HUDEP-2 (cell line): ENCODE data around the gene APOM.

Source experiments
- DNase-seq, 76 experiments: peaks; one replicate each; lab custom pipeline; 2025; ENCODE audit not compliant: unreplicated experiment in 76 of 76; lab: John Stamatoyannopoulos, UW

APOM gene

GRCh38 chr6:31654574-31655348 is 933 bp upstream of the APOM start:
- no peak for DNase-seq

DNA sequence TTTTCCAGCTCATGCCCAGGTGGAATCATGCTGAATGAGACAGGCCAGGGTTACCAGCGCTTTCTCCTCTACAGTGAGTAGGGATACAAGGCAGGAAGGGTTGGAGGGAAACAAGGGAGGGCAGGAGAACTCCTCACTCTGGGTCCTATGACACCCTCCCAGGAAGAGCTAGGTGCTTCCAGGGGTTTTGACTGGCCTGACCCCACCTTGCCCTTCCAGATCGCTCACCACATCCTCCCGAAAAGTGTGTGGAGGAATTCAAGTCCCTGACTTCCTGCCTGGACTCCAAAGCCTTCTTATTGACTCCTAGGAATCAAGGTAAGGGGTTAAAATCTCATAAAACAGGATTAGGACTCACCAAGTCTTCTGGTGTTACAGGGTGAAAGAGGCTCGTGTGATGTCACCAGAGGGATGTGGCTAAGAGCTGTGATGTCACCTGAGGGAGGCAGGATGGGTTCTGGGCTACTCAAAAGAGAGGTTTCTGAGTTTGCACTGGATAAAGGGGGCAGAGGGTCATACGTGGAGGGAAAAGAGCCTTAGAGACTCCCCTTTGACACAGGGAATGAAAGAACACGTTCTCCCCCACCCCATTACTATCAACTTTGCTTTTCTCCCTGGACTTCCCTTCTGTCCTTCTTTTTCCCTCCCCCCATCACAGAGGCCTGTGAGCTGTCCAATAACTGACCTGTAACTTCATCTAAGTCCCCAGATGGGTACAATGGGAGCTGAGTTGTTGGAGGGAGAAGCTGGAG is 1.9 kb downstream of the APOM start:
- DNase-seq, result no peak

DNA sequence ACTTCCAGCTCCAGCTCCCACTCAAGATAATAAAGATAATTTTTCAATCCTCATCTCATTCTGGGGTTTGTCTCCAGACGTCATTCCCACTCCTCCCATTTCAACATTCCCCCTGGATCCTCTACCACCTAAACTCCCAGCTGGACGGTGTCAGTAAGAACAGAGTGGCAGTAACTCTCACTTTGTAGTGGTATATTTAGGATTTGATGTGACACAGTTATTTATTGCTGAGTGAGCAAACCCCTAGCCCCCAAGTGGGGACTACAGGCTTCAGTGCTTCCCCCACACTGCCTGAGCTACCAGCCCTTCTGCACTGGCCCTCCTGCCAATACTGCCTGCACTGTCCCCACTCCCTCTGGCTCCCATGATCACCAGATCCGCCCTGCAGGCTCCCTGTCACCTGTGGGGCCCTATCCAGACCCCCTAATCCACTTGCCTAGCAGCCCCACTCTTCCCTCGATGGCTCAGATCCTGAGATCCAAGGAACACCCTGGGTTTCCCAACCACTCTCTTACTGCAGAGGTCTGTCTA is 2.5 kb downstream of the APOM start:
- no peak for DNase-seq

DNA sequence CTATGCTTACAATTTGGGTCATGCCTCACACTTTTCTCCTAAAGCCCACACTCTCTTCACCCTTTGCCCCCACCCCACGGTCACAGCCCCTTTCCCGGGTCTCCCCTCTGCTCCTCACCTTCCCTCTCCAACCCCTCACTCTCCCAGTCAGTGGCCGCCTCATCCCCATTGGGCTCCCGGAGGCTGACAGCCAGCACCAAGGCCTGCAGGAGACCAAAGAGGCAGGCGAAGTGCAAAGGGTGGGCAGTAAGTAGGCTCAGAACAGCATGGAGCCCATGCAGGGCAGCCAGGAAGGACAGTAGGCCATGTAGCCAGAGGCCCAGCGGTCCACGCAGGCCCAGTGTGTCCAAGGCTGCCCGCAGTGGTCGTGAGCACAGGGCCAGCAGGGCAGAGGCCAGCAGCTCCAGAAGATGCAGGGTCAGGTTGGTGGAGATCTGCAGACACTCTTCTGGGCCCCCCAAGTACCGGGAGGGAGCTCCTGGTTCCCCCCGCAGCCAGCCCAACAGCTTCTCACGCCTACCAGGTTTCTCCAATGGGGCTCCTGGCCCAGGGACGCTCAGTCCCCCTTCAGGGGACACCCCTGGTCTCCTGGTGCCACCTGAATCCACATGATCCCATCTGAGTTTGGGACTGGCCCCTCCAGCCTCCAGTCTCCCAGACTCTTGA is 3.4 kb downstream of the APOM start:
- DNase-seq, result no peak

GRCh38 chr6:31659649-31660380 is 4.1 kb downstream of the APOM start:
- peak in 10 of 76 experiments; percentile 17 to 51 (median 33) for DNase-seq

GRCh38 chr6:31660381-31661261 is 4.9 kb downstream of the APOM start, which contains the start of gene C6orf47:
C6orf47 (minus strand) TSS chr6:31660778; CDS start chr6:31659947, 831 bp downstream.
- peak in 73 of 76 experiments; percentile 22 to 90 (median 78) for DNase-seq

GRCh38 chr6:31661262-31662123 is 5.8 kb downstream of the APOM start:
- DNase-seq, result peak in 13 of 76 experiments; percentile 14 to 52 (median 25)

DNA sequence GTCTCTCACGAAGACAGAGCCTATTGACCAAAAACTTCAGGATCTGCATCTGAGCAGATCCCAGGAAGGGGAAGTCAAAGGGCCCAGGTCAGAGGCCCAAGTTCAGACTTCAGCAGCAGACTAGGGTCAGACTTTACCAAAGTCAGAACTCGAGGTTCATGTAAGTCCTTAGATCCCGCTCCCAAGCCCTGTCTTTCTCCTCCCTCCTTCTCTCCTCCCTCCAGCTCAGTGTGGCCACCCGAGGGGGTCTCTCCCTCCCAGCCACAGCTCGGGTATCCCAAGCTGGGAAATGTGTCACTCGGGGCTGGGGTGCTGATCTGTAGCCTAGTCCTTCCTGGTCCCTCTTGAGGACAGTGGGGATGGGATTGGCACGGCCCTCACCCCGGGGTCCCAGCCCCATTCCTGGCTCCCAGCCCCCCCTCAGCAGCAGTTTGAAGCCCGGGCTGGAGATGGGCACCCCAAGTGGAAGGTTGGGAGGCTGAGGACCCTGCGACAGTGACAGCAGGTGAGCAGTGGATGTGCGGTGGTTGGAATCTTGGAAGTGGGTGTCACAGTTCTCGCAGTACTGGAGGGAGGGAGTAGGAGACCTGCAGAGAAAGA is 6.5 kb downstream of the APOM start:
- DNase-seq, result no peak

DNA sequence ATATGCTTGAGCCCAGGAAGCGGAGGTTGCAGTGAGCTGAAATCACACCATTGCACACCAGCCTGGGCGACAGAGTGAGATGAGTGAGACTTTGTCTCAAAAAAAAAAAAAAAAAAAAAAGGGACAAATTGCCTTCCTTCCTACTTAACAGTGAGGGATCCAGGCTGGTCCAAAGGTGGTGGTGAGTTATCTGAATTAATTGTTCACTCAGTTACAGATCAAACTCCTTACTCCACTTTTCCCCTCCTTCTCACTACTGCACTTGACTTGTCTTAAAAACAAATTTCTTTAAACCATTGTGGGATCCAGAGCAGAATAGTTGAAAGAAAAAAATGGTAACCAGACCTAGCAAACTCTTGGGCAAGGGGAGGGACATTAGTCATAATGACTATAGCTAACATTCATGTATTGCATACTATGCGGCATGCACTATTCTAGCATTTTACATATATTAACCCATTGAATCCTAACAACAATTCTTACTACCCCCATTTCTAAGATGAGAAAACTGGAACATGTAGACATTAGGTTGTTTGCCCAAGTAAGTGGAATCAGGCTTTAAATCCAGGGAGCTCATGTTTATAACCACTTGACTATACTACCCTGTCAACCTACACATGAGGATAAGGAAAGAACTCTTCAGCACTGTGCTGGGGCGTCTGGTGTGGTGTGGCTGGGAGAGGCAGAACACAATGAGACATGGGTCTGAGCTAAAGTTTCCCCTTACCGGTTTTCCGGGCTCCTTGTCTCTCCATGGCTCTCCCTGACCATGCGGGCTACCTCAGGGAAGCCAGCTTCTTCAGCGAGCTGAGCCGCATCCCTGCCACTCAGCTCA is 7.6 kb downstream of the APOM start:
- no peak for DNase-seq

DNA sequence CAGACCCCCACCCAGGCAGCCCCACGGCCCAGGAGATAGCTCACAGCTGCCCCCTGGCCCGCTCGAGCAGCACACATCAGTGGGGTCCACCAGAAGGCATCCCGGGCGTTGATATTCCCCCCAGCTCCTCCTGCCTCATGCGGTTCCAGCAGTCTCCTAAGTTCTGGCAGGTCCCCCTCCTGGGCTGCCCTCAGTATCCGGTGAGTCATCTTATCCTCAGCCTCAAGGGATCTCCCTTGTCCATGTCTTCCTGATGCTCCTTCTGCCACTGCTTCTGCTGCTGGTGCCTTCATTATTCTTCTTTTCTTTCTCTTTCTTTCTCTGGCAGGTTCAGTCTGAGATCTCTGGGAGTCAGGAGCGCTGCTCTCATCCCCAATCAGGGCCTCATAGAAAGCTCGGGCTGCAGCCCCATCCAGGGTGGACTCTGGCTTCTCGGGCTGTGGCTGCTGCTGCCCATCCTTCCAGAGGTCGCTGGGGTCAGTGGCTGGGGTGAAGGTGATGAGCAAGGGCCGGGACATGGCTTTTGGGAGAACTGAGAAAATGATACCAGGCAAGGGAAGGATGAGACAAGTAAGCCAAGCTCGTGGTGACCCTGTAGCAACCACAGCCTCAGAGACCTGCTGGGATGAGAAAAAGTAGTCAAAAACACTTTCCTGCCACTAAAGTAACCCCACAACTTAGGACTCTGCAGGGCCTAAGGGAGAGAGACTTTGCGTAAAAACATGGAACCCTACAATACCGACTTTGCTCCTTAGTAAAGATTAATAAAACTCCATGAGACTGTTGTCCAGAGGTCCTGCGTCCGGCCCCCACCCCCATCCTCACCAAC is 8.5 kb downstream of the APOM start:
- DNase-seq, result no peak

DNA sequence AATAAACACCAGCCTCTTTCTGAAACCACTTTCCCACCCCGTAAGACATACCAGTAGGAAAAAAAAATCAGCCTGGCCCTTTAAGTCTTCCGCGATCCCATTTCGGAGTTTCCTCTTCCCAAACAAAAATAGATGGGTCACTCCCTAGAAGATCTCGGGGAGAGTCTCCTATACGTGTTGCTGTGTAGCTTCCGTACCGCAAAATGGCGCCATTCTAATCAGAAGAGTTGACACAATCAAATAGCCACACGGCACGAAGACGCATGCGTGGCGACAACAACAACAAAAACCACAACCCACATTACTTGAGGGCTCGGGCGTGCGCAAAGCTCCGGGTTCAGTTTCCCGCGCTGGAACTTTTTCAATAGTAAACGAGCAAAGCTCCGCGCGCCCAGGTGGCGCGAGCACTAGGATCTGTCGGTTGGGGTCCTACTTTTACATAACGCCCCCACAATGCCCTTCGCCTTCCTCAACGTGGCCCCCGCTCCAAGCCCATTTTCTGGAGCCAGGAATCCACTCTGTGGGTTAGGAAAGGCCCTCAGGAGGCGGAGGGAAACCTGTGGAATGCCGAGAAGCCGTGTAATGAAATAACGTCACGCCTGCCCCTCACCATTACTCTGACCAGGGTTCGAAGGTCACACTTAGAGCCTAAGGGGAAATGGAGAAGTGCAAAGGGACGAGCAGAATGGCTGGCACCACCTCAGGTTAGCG is 9.3 kb downstream of the APOM start, which contains the start of gene GPANK1:
Gene GPANK1 (minus strand): TSS at position 208 of the 711 bp plus-strand sequence. CDS start 519 bp downstream, outside the sequence.
- DNase-seq, result peak in 74 of 76 experiments; percentile 74 to 97 (median 92)

GRCh38 chr6:31665501-31666336 is 10.0 kb downstream of the APOM start, which contains the start of gene CSNK2B:
CSNK2B (plus strand) TSS chr6:31666080; CDS start chr6:31666832, 752 bp downstream.
- DNase-seq, result peak in 75 of 76 experiments; percentile 82 to 99 (median 99)

DNA sequence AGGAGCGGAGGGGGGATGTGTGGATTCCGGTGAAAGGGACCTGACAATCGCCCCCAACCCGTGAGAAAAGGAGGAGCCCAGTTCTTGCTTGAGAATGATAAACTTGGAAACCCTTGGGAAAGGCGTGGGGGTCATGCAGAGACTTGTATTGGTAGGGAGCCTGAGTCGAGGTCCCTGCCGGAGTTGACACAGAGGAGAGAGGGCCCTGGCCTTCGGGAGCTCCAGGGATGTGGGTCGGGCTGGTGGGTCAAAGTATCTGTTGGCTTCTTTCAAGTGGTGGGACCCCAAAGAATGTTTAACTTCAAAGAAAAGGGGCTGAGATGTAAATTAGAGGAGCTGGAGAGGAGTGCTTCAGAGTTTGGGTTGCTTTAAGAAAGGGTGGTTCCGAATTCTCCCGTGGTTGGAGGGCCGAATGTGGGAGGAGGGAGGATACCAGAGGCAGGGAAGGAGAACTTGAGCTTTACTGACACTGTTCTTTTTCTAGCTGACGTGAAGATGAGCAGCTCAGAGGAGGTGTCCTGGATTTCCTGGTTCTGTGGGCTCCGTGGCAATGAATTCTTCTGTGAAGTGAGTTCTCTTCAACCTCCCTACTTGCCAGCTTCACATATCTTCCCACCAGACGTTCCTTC is 10.8 kb downstream of the APOM start:
- peak in 7 of 76 experiments; percentile 14 to 48 (median 25) for DNase-seq

- DNase-seq, result no peak
These were observed 14.0 kb downstream of the APOM start, which contains the start of gene LY6G5B for GRCh38 chr6:31669676-31670075. LY6G5B (plus strand) TSS chr6:31669976; CDS start chr6:31670951, 975 bp downstream.
